Measurements from ENCODE around the gene AGAP1. TPM values are rescaled to one million over a fixed set of nuclear protein-coding genes. Genes with fewer than 3 reads are reported as not detected.
"Not testable (repeated sequence)": the region's sequence is repeated elsewhere in the genome, so short reads cannot be mapped to it uniquely, and the experiment has no call there.

AGAP1 gene
- polyA plus RNA-seq, 1 experiment = 12.4 TPM

DNA sequence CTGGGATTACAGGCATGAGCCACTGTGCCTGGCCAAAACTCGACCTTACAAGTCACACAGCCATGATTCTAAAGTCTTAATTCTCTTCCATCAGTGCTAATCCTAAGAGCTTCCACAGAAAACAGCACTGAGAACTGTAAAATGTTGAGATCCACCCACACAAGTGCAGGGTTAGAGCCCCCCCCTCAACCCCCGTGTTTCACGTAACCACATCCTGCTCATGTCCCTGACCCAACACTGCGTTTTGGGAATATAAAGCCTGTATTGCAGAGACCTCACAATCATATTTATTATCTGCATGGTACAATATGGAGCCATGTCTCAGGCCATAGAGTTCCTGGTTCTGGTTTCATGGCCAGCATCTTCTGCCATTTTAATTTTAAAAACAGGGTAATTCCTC, 563.5 kb downstream of the AGAP1 start:
- no peak overlapping the region for H3K27ac ChIP-seq (ENCODE audit: low read depth, low read length)
- H3K4me3 ChIP-seq (ENCODE audit: low read depth, low read length) = no peak overlapping the region
- no peaks in the 10 kb centered on the region for H3K27me3 ChIP-seq (ENCODE audit: control insufficient read depth, insufficient read depth, low read length)
- TF ChIP-seq, protein P1, sequence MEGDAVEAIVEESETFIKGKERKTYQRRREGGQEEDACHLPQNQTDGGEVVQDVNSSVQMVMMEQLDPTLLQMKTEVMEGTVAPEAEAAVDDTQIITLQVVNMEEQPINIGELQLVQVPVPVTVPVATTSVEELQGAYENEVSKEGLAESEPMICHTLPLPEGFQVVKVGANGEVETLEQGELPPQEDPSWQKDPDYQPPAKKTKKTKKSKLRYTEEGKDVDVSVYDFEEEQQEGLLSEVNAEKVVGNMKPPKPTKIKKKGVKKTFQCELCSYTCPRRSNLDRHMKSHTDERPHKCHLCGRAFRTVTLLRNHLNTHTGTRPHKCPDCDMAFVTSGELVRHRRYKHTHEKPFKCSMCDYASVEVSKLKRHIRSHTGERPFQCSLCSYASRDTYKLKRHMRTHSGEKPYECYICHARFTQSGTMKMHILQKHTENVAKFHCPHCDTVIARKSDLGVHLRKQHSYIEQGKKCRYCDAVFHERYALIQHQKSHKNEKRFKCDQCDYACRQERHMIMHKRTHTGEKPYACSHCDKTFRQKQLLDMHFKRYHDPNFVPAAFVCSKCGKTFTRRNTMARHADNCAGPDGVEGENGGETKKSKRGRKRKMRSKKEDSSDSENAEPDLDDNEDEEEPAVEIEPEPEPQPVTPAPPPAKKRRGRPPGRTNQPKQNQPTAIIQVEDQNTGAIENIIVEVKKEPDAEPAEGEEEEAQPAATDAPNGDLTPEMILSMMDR (IDR thresholded peaks at IDR 0.05; ENCODE audit: low read depth, low read length) = no peak
- H3K9me3 ChIP-seq (ENCODE audit: control insufficient read depth, insufficient read depth, low read length) = no peaks in the 10 kb centered on the region
- CTCF ChIA-PET = no interaction called here
- POLR2A ChIA-PET = no interaction called here
- DNase-seq (ENCODE audit: low read depth, low spot score) = no peak

DNA sequence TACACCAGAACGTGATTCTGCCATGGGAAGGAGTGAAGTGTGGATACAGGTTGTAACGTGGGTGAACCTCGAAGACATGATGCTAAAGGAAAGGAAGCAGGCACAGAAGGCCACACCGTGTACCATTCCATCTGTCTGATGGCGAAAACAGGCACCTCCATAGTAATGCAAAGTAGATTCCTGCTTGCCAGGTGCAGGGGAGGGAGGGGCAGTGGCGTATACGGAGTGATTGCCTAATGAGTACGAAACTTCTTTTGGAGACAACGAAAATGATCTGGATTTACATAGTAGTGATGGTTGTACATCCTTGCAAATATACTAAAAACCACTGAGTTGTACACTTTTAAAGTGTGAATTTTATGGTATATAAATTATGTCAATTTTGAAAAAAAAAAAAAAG, 567.7 kb downstream of the AGAP1 start:
- ChIA-PET CTCF (no interaction called here), POLR2A (no interaction called here)
- Histone ChIP-seq H3K27ac (ENCODE audit: low read depth, low read length) (no peak overlapping the region), H3K9me3 (ENCODE audit: control insufficient read depth, insufficient read depth, low read length) (no peaks in the 10 kb centered on the region), H3K27me3 (ENCODE audit: control insufficient read depth, insufficient read depth, low read length) (no peaks in the 10 kb centered on the region), H3K4me3 (ENCODE audit: low read depth, low read length) (no peak overlapping the region)
- DNase-seq (ENCODE audit: low read depth, low spot score) = no peak
- TF ChIP-seq, protein P1 (IDR thresholded peaks at IDR 0.05; ENCODE audit: low read depth, low read length) = no peak

DNA sequence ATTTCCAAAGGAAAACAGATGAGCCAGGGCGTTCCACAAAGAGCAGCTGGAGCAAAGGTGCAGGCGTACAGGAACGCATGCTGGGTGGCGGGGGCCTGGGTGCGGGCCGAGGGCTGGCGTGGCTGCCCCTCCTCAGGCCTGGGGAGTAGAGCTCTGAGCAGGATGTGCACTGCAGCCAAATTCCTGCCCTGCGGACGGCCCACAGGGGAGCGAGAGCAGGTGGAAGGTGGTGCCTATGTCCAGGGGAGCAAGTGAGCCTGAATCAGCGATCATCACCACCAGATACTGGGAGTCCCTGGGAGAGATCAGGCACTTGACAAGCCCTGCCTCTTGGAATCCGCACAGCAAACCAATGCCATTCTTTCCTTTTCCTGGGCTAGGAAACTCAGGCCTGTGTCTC, 568.1 kb downstream of the AGAP1 start:
- Histone ChIP-seq H3K4me3 (ENCODE audit: low read depth, low read length) (no peak overlapping the region), H3K27ac (ENCODE audit: low read depth, low read length) (no peak overlapping the region), H3K27me3 (ENCODE audit: control insufficient read depth, insufficient read depth, low read length) (no peaks in the 10 kb centered on the region), H3K9me3 (ENCODE audit: control insufficient read depth, insufficient read depth, low read length) (no peaks in the 10 kb centered on the region)
- POLR2A ChIA-PET = no interaction called here
- no peak for DNase-seq (ENCODE audit: low read depth, low spot score)
- TF ChIP-seq, protein P1 (IDR thresholded peaks at IDR 0.05; ENCODE audit: low read depth, low read length) = no peak
- CTCF ChIA-PET = no interaction called here

DNA sequence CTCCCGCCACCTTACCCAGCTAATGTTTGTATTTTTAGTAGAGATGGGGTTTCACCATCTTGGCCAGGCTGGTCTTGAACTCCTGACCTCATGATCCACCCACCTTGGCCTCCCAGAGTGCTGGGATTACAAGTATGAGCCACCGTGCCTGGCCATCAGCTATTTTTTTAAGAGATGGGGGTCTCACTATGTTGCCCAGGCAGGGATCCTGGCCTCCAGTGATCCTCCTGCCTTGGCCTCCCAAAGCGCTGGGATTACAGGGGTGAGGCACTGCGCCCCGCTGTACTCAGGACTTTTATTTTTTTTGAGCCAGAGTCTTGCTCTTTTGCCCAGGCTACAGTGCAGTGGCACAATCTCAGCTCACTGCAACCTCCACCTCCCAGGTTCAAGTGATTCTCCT, 569.0 kb downstream of the AGAP1 start:
- POLR2A ChIA-PET = not testable (repeated sequence)

DNA sequence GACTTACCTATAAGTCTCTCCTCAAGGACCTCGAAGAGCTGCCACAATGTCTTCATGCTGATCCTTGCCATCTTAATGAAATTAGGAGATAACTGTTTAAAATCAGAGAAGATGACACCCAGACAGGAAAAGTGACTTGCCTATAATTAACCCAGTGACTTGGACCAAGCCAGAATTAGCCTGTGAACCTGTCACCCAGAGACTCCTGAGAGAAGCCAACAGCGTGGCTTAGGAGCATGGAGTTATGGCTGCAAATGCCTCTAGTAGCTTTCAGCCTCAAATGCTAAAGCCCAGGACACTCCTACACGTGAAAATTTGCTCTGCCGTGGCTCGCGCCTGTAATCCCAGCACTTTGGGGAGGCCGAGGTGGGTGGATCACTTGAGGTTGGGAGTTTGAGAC, 570.2 kb downstream of the AGAP1 start:
- CTCF ChIA-PET = no interaction called here
- POLR2A ChIA-PET = no interaction called here
- H3K27me3 ChIP-seq (ENCODE audit: control insufficient read depth, insufficient read depth, low read length) = no peaks in the 10 kb centered on the region
- no peak overlapping the region for H3K4me3 ChIP-seq (ENCODE audit: low read depth, low read length)
- H3K27ac ChIP-seq (ENCODE audit: low read depth, low read length) = no peak overlapping the region
- H3K9me3 ChIP-seq (ENCODE audit: control insufficient read depth, insufficient read depth, low read length) = no peaks in the 10 kb centered on the region
- no peak for DNase-seq (ENCODE audit: low read depth, low spot score)
- TF ChIP-seq, protein P1 (IDR thresholded peaks at IDR 0.05; ENCODE audit: low read depth, low read length) = no peak

More for the DNA sequence above, 569.0 kb downstream of the AGAP1 start:
- H3K4me3 ChIP-seq (ENCODE audit: low read depth, low read length); H3K27me3 ChIP-seq (ENCODE audit: control insufficient read depth, insufficient read depth, low read length); CTCF ChIA-PET; DNase-seq (ENCODE audit: low read depth, low spot score); H3K27ac ChIP-seq (ENCODE audit: low read depth, low read length); H3K9me3 ChIP-seq (ENCODE audit: control insufficient read depth, insufficient read depth, low read length): not testable (repeated sequence)

Measured in AG04450 (cell line).